Hindlimb muscle (tissue), 1 donor: Measurements from ENCODE around the gene COG4. TPM values are rescaled to one million over a fixed set of nuclear protein-coding genes. Genes with fewer than 3 reads are reported as not detected.
A peak's percentile ranks its signal among the peaks of the same experiment; 100 is the strongest.
"Not testable (repeated sequence)": the region's sequence is repeated elsewhere in the genome, so short reads cannot be mapped to it uniquely, and the experiment has no call there.

ENCODE experiments used
- DNase-seq: peaks from one replicate; pipeline ENCODE4 v3.0.0-alpha.2; 2013
- polyA plus RNA-seq: library from polyadenylated mRNA; unstranded; fragments of 120-200 nt; gene quantifications from one replicate; pipeline ENCODE4 v1.2.1, GENCODE V29; 2013; ENCODE audit not compliant: insufficient read length

COG4 gene
- polyA plus RNA-seq: 46.6 TPM

DNA sequence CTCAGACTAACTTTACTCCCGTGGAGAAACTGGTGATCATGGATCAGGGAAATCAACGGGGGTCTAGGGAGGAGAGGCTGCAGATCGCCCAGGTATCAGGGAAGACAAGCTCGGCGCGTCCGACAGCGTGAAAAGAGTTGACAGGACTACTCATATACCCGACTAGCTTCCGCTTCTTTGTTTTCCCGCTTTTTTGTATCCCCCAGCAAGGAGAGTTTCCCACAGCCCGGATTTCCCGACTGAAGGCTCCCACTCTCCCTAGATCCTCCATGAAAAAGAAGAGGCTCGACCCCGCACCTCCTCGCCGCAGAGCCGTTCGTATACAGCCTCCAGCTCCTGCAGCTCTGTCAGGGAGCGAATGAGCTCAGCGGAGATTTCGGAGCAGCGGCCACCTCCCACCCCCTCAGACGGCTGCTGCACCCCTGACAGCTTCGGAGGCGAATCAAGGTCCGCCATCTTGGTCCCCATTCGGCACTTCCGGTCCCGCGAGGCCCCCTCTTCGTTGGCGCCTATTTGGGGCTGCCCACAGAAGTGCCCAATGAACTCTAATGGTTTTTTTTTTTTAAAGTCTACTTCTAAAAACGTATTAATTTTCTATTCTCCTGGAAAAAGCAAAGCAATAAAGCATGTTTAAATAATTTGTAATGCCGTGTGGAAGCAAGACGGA lies at the start of gene COG4:
COG4 (minus strand) TSS at position 479 of the 667 bp plus-strand sequence; CDS start at position 468, 11 bp downstream.
- DNase-seq: peak; percentile 89

DNA sequence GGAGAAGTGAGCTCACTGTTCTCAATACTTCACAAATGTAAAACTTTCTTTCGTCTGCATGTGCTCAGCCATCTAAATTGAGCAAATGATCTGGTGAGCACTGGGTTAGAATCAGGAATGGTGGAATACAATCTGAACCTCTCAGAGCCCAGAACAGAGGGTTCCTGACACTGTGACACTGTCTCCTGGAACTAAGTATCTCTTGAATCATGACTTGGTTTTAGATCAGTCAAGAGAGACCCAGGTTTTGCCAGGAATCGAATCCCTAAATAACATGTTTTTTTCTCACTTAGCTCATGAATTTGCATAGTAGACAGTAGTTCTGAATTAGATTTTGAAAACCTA lies 49.5 kb upstream of the COG4 start:
- DNase-seq: no peak

GRCh38 chr16:70572050-70572925 lies 48.9 kb upstream of the COG4 start:
- DNase-seq: no peak

DNA sequence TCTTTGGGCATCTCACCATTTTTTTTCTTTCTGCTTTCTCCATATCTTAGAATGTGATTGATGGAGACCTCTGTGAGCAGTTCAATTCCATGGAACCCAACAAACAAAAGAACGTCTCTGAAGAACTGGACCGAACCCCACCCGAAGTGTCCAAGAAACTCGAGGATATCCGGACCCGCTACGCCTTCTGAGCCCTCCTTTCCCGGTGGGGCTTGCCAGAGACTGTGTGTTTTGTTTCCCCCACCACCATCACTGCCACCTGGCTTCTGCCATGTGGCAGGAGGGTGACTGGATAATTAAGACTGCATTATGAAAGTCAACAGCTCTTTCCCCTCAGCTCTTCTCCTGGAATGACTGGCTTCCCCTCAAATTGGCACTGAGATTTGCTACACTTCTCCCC lies 48.3 kb upstream of the COG4 start:
- DNase-seq: no peak

DNA sequence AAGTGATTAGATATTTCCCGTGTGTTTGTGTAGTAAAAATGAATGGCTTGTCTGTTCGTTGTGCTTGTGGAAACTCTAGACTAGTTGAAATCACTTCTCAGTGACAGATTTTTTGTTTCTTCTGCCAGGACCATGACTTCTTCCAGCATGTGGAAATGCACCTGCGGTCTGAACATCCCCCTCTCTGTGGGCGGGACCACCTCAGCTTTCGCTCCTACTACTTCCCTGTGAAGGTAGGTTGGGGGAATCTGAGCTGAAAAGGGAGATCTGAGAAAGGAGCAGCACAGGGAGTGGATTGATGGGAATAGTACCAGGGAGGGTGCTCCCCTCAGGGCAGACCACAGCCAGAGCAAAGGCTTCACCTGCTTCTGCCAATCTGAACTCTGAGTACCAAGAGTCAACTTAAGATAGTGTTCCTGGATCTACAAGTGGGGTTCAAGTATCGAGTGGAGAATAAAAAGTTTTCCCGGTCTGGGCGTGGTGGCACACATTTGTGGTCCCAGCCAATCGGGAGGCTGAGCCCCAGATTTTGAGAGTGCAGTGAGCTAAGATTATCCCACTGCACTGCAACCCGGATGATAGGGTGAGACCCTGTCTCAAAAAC lies 47.7 kb upstream of the COG4 start:
- DNase-seq: no peak

- DNase-seq: no peak
Observed at GRCh38 chr16:70569752-70570151, 46.4 kb upstream of the COG4 start.

DNA sequence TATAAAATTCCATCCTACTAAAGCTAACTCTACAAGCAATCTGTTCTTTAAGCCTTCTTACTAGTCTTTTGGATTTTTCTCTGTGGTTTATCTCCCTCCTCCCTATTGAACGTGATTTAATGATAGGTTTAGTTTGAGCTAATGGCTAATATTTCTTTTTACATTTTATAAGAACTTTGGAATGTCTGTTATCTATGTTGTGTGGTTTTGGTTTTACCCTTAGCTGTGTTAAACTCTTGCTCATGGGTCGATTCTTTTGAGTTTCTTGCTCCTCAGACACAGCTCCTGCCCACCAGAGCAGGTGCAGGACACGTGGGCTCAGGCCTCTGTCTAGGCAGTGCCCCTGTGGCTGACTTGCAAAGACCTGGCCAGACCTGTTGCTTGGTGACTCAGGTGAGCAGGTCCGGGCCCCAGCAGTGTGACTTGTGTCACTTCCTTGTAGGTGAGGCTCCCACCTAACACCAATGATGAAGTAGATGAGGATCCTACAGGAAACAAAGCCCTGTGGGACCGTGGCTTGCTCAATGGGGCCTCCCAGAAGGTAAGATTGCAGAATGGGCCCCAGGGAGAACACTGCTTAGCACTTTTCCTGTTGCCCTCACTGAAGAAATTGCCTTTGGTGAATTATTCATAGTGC lies 45.4 kb upstream of the COG4 start:
- no peak for DNase-seq

GRCh38 chr16:70565053-70565452 lies 41.7 kb upstream of the COG4 start:
- DNase-seq: no peak

- DNase-seq: no peak
Observed at GRCh38 chr16:70563636-70564035, 40.3 kb upstream of the COG4 start.

DNA sequence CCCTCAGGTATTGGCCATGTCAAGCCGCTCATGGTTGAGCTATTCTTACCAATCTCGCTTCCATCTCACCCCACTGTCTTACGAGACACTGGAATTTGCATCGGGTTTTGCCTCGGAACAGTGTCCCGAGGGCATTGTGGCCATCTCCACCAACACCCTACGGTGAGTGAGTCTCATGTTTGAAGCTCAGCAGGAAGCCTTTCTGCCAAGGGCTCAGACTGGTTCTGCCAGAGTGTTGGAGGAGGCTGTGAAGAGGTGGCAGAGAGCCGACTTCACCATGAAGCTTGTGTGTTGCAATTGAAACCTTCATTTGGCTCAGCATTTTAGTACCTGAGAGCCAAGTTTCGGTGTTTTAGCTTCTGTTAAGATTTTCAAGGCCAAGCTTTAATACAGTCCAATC lies 38.3 kb upstream of the COG4 start:
- DNase-seq: no peak

- no peak for DNase-seq
Observed at GRCh38 chr16:70556063-70556462, 32.7 kb upstream of the COG4 start.

GRCh38 chr16:70553645-70554044 lies 30.3 kb upstream of the COG4 start:
- no peak for DNase-seq

DNA sequence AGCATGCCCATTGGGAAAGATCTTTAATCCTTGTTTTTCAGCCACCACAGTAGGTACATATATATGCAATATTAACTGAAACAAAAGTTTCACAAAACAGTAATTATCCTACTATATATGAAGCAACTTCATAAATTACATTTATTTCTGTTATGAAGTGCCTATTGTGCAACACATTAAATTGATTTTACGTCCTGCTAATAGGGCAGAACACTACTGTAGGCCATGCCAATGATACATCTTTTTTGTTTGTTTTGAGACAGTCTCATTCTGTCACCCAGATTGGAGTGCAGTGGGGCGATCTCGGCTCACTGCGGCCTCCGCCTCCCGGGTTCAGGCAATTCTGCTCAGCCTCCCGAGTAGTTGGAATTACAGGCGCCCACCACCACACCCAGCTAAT lies 29.3 kb upstream of the COG4 start:
- no peak for DNase-seq

DNA sequence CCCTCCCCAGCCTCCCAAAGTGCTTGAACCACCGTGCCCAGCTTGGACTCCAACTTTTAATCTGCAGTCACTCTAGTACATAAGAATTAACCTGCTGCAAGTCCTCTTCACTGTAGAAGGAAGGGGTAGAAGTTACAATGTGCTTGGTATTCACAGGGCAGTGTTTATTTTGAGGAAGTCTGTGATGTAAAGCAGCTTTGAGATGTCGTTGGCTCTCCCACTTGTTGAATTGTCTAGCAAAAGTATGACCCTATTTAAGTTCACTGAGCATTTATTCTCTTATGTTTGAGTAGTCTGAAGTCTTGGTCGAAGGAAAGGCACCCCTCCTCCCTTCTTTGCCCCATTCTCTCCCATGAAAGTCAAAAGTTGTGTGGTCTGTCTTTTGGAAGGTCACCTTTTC lies 28.4 kb upstream of the COG4 start:
- DNase-seq: no peak

DNA sequence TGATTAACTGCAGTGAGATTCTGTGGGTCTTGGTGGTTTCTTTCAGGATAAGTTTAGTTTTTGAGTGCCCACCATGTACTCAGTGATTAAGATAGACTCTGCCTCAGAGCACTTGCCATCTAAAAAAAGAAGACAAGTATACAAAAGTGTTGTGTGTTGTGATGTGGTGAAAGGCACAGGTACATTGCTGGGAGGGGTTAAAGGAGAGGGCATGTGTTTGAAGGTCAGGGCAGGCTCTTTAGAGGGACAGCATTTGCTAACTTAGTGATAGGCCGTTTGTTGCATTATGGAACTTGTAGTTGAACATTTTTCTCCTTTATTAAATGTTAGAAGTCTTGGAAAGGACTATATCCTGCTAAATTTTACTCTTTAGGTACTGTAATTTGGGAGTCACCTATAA lies 26.7 kb upstream of the COG4 start:
- no peak for DNase-seq

DNA sequence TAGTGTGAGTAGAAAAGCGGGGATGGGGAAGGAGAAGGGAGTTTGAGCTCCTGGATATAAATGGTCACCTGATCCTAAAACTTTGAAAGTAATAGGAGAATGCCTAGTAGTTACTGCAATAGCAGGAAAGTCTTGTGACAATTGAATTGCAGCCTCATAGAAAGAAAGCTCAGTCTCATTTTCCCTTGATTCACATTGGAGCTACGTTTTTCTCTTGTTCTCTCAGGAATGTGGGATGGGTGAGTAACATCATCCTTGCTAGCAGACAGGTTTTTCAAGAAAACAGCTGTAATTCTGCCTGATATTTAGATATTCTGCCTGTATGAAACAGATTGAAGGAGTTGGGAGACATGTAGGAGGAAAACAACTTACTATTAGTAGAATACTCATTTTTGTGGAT lies 25.6 kb upstream of the COG4 start:
- no peak for DNase-seq

DNA sequence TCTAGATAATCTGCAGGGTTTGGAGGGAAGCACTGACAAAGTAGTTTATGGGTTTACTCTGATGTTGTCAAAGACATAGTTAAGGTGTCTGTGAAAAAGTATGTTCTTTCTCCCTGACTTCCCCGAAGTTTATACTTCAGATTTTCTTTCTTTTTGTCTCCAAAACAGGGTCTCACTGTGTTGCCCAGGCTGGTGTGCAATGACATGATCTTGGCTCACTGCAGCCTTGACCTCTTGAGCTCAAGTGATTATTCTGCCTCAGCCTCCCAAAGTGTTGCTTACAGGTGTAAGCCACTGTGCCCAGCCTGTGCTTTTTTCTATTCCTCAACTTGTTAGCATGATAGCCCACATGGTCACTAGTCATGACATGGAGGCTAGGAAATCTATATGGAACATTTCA lies 21.2 kb upstream of the COG4 start:
- no peak for DNase-seq

GRCh38 chr16:70540994-70541393 lies 17.6 kb upstream of the COG4 start:
- DNase-seq: no peak

- no peak for DNase-seq
Observed at GRCh38 chr16:70534971-70535370, 11.6 kb upstream of the COG4 start.

- DNase-seq: not testable (repeated sequence)
Observed at GRCh38 chr16:70529954-70530353, 6.6 kb upstream of the COG4 start.

DNA sequence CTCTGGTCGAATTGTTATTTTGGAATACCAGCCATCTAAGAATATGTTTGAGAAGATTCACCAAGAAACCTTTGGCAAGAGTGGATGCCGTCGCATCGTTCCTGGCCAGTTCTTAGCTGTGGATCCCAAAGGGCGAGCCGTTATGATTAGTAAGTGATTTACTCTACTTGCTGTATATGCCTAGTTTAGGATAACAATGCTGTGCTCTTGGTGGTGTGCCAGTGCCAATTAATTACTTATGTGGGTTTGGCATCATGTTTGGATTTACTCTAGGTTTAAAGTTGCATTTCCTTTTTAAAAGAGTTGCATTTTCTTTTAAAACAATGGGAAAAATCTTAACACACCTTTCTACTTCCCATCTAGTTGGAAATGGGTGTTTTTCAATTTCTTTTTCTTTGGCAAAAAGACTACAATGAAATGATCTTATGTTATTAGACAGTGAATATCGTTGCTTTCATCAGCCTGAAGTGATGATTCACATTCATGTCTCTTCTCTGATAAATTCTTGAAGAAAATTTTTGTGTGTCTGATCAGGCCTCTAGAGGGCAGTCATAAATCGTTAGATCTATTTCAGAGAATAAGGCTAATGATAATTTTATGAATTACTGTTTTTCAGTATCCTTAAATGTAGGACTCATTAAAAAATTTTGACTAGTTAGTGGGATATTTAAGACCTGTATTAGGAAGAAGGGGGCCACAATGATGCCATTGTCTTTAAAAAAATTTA lies 5.9 kb upstream of the COG4 start:
- DNase-seq: peak; percentile 12

DNA sequence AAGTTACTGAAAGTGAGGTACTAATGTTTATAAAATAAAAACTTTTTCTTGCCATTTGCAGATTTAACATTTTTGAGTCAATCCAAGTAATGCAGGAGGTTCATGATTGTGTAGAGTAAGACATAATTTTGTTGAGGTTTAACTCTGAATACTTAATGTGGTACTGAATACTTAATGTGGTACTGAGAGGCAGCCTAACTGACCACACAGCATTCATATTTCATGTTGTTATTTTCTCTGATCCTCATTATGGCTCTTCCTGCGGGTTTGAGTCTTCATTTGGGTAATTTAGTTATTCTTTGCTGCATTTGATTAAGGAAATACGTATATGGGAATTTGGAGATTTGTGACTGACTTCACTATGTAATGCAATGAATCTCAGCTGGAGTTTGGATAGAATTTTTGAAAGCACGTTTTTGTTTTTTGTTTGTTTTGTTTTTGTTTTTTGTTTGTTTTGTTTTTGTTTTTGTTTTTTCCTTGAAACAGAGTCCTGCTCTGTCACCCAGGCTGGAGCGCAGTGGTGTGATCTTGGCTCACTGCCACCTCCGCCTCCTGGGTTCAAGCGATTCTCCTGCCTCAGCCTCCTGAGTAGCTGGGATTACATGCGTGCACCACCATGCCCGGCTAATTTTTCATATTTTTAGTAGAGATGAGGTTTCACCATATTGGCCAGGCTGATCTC lies 4.1 kb upstream of the COG4 start:
- no peak for DNase-seq
